COLO668 (cell line): ENCODE measurements around the gene CYSLTR1.
"Not testable (repeated sequence)": the region's sequence is repeated elsewhere in the genome, so short reads cannot be mapped to it uniquely, and the experiment has no call there.

Source experiments
- DNase-seq: peaks from one replicate; lab custom pipeline; 2025; ENCODE audit not compliant: unreplicated experiment; lab: John Stamatoyannopoulos, UW

Gene CYSLTR1

GRCh38 chrX:78327370-78328086, at the start of gene CYSLTR1:
Gene CYSLTR1 (minus strand): TSS chrX:78327611. CDS start chrX:78273746, 53,865 bp downstream.
- DNase-seq: no peak

GRCh38 chrX:78377186-78377585, 49.8 kb upstream of the CYSLTR1 start:
- no peak for DNase-seq

GRCh38 chrX:78375894-78376293, 48.5 kb upstream of the CYSLTR1 start:
- no peak for DNase-seq

GRCh38 chrX:78366576-78366975, 39.2 kb upstream of the CYSLTR1 start:
- DNase-seq: no peak

- DNase-seq: no peak
Measured at GRCh38 chrX:78357342-78358055, 30.1 kb upstream of the CYSLTR1 start.

- no peak for DNase-seq
Measured at GRCh38 chrX:78333521-78333920, 6.1 kb upstream of the CYSLTR1 start.

- no peak for DNase-seq
Measured at GRCh38 chrX:78331708-78332107, 4.3 kb upstream of the CYSLTR1 start.

- no peak for DNase-seq
Measured at GRCh38 chrX:78330540-78330939, 3.1 kb upstream of the CYSLTR1 start.

- no peak for DNase-seq
Measured at GRCh38 chrX:78330068-78330467, 2.7 kb upstream of the CYSLTR1 start.

- no peak for DNase-seq
Measured at GRCh38 chrX:78329486-78329885, 2.1 kb upstream of the CYSLTR1 start.

- DNase-seq: no peak
Measured at GRCh38 chrX:78326401-78326800, 1.0 kb downstream of the CYSLTR1 start.

- no peak for DNase-seq
Measured at GRCh38 chrX:78322863-78323262, 4.5 kb downstream of the CYSLTR1 start.

GRCh38 chrX:78321809-78322208, 5.6 kb downstream of the CYSLTR1 start:
- DNase-seq: no peak

GRCh38 chrX:78316265-78316664, 11.1 kb downstream of the CYSLTR1 start:
- no peak for DNase-seq

GRCh38 chrX:78315745-78316144, 11.7 kb downstream of the CYSLTR1 start:
- DNase-seq: no peak

- no peak for DNase-seq
Measured at GRCh38 chrX:78314561-78314960, 12.8 kb downstream of the CYSLTR1 start.

GRCh38 chrX:78313526-78313925, 13.9 kb downstream of the CYSLTR1 start:
- DNase-seq: no peak

GRCh38 chrX:78307665-78308064, 19.7 kb downstream of the CYSLTR1 start:
- DNase-seq: no peak

- DNase-seq: no peak
Measured at GRCh38 chrX:78303086-78303485, 24.3 kb downstream of the CYSLTR1 start.

GRCh38 chrX:78300933-78301332, 26.5 kb downstream of the CYSLTR1 start:
- DNase-seq: not testable (repeated sequence)

GRCh38 chrX:78283511-78283910, 43.9 kb downstream of the CYSLTR1 start:
- no peak for DNase-seq

GRCh38 chrX:78237127-78237526, 90.3 kb downstream of the CYSLTR1 start:
- no peak for DNase-seq

- DNase-seq: not testable (repeated sequence)
Measured at GRCh38 chrX:78226047-78226446, 101.4 kb downstream of the CYSLTR1 start.
